Measurements from ENCODE around the gene TUBD1. TPM values are rescaled to one million over a fixed set of nuclear protein-coding genes. Genes with fewer than 3 reads are reported as not detected.

The TUBD1 gene
- total and polyA plus RNA-seq, 2 of the 13 experiments (the other 11 are each of a cell fraction or from before 2014, with no cell fraction given), result 18.2 to 25.9 TPM

DNA sequence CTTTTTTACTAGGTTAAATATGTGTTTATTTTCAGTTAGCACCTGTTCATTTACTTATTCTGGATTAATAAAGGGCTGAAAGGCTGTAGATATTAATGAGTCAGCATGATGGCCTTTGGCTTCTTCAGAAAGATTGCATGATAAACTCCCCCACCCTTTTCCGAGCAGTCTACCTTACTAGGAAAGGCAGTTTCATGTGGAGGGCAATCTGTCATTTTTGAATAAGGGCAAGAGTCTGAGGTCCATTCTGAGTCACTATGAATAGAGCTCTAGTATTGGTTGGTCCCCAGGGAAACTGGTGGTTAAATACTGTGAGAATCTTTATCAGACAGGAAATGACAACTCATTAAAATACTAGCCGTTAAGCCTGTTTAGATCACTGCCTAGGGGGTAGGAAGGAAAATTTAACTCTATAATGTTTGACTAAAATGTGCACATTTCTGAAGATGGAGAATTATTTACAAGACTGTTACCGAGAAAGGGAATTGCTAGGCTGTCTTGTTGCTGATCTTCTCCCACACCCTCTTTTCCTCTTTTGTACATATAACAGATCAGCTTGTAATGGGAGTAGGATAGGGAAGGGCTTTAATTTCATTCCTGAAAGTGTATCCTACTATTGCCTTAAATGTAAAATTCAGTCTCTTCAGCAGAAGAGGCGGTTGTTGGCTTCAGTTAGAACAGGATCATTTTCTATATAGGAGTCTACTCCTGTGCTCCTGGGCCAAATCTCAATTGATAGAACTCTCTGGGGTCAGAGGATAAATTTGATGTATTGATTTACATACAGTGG is 63.3 kb downstream of the TUBD1 start (continued):
- TF ChIP-seq, protein P1, sequence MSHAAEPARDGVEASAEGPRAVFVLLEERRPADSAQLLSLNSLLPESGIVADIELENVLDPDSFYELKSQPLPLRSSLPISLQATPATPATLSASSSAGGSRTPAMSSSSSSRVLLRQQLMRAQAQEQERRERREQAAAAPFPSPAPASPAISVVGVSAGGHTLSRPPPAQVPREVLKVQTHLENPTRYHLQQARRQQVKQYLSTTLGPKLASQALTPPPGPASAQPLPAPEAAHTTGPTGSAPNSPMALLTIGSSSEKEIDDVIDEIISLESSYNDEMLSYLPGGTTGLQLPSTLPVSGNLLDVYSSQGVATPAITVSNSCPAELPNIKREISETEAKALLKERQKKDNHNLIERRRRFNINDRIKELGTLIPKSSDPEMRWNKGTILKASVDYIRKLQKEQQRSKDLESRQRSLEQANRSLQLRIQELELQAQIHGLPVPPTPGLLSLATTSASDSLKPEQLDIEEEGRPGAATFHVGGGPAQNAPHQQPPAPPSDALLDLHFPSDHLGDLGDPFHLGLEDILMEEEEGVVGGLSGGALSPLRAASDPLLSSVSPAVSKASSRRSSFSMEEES (CRISPR knock-in tag; IDR thresholded peaks at IDR 0.05), result peak; percentile 54
- TF ChIP-seq KAT2B (IDR thresholded peaks at IDR 0.05; ENCODE audit: borderline replicate concordance, low read depth, low read length), result no peak
- TF ChIP-seq, protein P2, sequence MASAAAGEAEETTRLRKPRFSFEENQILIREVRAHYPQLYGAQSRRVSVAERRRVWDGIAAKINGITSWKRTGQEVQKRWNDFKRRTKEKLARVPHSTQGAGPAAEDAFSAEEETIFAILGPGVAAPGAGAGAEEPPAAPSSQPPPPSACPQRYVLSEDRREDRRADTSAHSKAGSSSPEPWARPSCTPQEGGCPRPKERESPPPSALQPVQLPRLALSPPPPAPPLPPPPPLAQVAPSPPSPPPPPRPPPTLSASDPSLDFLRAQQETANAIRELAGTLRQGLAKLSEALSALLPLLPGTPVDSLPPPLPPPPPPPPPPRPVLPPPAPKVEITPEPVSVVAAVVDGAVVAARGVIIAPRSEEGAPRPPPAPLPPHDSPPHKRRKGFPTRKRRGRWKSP (CRISPR knock-in tag; IDR thresholded peaks at IDR 0.05), result no peak; the same call in 1 of the 2 replicates
- peak; percentile 72; the same call in 1 of the 2 replicates for TF ChIP-seq DMAP1 (CRISPR knock-in tag; IDR thresholded peaks at IDR 0.05)
- TF ChIP-seq, protein P3, sequence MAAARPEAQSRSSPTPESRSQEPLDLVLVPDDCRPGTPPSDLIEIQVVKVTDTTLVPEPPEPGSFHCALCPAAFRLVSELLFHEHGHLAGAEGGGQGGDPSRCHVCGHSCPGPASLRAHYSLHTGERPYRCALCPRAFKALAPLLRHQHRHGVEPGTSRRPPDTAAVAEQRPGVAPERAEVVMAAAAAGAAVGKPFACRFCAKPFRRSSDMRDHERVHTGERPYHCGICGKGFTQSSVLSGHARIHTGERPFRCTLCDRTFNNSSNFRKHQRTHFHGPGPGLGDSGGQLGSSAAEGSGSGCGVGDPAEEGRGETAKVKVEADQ (CRISPR knock-in tag; IDR thresholded peaks at IDR 0.05; ENCODE audit: borderline replicate concordance), result no peak
- TF ChIP-seq ASH2L (IDR thresholded peaks at IDR 0.05; ENCODE audit: insufficient read length, low read depth, low read length), result peak; percentile 65
- TF ChIP-seq, protein P4, sequence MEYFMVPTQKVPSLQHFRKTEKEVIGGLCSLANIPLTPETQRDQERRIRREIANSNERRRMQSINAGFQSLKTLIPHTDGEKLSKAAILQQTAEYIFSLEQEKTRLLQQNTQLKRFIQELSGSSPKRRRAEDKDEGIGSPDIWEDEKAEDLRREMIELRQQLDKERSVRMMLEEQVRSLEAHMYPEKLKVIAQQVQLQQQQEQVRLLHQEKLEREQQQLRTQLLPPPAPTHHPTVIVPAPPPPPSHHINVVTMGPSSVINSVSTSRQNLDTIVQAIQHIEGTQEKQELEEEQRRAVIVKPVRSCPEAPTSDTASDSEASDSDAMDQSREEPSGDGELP (IDR thresholded peaks at IDR 0.05; ENCODE audit: borderline replicate concordance, low read depth), result peak; percentile 31; the same call in 1 of the 2 replicates
- no peak for TF ChIP-seq ZNF20 (CRISPR knock-in tag; IDR thresholded peaks at IDR 0.05)
- peak; percentile 71; the same call in 1 of the 2 replicates for TF ChIP-seq NCOR1 (IDR thresholded peaks at IDR 0.05; ENCODE audit: borderline replicate concordance, low read length)
- TF ChIP-seq ZNF614 (CRISPR knock-in tag; IDR thresholded peaks at IDR 0.05; ENCODE audit: borderline replicate concordance), result no peak; the same call in 1 of the 2 replicates
- TF ChIP-seq ZNF83 (CRISPR knock-in tag; IDR thresholded peaks at IDR 0.05; ENCODE audit: borderline replicate concordance), result no peak
- TF ChIP-seq RARA (CRISPR knock-in tag; IDR thresholded peaks at IDR 0.05), result peak; percentile 83
- TF ChIP-seq CREM (IDR thresholded peaks at IDR 0.05), result peak; percentile 61
- TF ChIP-seq CREM (CRISPR knock-in tag; IDR thresholded peaks at IDR 0.05), result no peak
- no peak for TF ChIP-seq SYNCRIP (IDR thresholded peaks at IDR 0.05; ENCODE audit: insufficient read depth, low read depth, low read length)
- TF ChIP-seq GABPA (IDR thresholded peaks at IDR 0.05; ENCODE audit: low read depth, low read length), result no peak
- TF ChIP-seq GABPA (CRISPR knock-in tag; IDR thresholded peaks at IDR 0.05; ENCODE audit: low read depth), result peak; percentile 50
- TF ChIP-seq KDM5A (IDR thresholded peaks at IDR 0.05; ENCODE audit: borderline replicate concordance, low read length), result 0 out of 2 replicates have a peak, but pooled peaks have one; percentile 31
- TF ChIP-seq NR2F1 (CRISPR knock-in tag; IDR thresholded peaks at IDR 0.05), result peak in 1 of 2 experiments; percentile 46; a peak in 2 of 4 replicates
- TF ChIP-seq ZBTB7B (CRISPR knock-in tag; IDR thresholded peaks at IDR 0.05), result no peak
- TF ChIP-seq, protein P5, sequence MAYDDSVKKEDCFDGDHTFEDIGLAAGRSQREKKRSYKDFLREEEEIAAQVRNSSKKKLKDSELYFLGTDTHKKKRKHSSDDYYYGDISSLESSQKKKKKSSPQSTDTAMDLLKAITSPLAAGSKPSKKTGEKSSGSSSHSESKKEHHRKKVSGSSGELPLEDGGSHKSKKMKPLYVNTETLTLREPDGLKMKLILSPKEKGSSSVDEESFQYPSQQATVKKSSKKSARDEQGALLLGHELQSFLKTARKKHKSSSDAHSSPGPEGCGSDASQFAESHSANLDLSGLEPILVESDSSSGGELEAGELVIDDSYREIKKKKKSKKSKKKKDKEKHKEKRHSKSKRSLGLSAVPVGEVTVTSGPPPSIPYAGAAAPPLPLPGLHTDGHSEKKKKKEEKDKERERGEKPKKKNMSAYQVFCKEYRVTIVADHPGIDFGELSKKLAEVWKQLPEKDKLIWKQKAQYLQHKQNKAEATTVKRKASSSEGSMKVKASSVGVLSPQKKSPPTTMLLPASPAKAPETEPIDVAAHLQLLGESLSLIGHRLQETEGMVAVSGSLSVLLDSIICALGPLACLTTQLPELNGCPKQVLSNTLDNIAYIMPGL (CRISPR knock-in tag; IDR thresholded peaks at IDR 0.05; ENCODE audit: borderline replicate concordance in 1 of 2, low read depth in 1 of 2), result peak in 1 of 2 experiments; percentile 53; a peak in 2 of 4 replicates
- peak; percentile 72; the same call in 1 of the 2 replicates for TF ChIP-seq MEIS2 (CRISPR knock-in tag; IDR thresholded peaks at IDR 0.05)
- no peak for TF ChIP-seq ZNF337 (CRISPR knock-in tag; IDR thresholded peaks at IDR 0.05; ENCODE audit: borderline replicate concordance, low read depth)
